ENCODE measurements around the gene CAMTA1. TPM values are rescaled to one million over a fixed set of nuclear protein-coding genes. Genes with fewer than 3 reads are reported as not detected.

The CAMTA1 gene
- polyA plus RNA-seq, 3 donors, result 82.3 to 84.7 (median 83.6) TPM

DNA sequence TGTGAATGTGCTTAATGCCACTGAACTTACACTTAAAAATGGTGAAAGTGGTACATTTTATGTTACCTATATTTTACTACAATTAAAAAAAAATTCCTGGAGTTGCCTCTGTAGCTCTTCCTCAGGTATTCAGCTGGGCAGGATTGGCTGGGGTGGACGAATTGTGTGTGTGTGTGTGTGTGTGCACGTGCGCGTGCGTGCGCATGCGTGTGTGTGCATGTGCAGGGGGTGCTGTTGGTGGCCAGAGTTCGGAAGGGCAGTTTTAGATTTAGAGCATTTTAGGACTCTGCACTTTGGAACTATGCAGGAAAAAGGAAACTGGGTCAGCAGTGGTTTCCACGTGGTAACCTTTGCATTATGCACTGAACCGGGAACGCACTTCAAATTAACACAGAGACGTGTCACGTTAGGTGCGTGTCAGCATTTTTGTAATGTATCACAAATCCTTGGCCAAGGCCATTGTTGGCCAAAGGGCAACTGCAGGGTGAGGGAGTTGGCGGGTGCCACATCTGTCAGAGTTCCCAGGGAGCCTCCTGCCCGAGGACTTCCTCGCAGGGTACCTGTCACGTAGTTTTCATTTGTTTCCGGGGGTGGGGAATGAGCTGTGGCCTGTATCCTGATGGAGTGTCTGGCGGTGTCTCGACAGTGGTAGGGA, 312.8 kb downstream of the CAMTA1 start:
- no peak for DNase-seq (ENCODE audit: low read depth in 3 of 3, low spot score in 2 of 3)

DNA sequence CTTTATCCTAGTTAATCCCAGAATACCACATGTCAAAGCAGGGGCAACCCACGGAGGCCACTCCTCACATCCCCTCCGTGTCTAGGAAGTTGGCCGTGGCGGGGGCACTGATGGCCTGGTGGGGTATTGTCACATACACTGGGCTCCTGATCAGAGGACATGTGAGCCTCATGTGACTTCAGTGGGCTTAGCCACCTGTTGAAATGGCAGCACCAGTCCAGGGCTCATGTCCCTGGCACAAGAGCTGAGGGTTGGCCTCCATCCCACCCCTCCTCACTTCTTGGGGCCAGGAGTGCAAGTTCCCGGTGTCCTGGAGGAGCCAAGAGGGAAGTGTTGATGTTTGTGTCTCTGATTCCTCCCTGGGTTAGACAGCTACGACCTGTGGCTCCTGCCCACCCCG, 313.4 kb downstream of the CAMTA1 start:
- DNase-seq (ENCODE audit: low read depth in 3 of 3, low spot score in 2 of 3), result no peak

DNA sequence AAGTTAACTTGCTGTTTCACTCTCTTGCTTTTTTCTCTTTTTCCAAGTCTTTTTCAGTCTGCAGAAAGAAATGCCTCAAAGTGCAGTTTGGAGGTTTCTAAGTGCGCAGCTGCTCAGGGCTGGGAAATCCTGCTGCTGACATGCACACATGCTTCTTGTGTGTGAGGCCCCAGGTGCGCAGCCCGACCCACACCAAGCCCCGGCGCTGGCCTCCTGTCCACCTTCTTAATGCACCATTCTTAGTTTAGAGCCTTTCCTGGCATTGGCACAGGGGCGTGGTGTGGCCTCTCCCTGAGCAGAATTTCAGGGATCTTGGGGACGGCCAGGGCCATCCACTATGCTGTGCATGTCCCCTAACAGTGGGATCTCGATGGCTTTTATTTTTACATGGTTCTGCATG, 315.2 kb downstream of the CAMTA1 start:
- DNase-seq (ENCODE audit: low read depth in 3 of 3, low spot score in 2 of 3), result no peak

DNA sequence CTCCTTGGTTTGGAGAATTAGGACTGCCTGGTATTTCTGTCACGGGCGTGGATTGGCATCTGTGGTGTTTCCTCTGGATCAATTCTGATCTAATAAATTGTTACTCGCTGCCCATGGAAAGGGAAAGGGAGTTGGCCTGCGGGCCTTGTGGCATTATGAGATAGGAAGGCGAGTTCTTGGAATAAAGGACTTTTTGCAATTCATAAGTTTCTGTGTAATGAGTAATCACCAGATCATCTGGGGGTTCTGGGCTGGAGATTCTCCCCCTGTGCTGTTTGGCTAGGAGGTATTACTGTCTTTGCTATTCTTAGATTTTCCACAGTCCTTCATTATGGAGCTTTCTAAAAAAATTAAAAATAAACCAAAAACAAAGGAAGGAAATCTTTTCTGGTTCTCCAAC, 315.9 kb downstream of the CAMTA1 start:
- no peak for DNase-seq (ENCODE audit: low read depth in 3 of 3, low spot score in 2 of 3)

DNA sequence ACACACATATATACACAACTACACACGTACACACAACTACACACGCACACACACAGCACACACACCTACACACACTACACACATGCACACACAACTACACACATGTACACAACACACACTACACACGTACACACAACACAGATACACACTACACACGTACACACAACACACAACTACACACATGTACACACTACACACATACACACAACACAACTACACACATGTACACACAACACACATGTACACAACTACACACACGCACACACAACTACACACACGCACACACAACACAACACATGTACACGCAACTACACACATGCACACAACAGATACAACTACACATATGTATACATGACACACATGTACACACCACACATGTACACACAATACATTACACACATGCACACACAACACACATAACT, 318.1 kb downstream of the CAMTA1 start:
- DNase-seq (ENCODE audit: low read depth in 3 of 3, low spot score in 2 of 3), result no peak

DNA sequence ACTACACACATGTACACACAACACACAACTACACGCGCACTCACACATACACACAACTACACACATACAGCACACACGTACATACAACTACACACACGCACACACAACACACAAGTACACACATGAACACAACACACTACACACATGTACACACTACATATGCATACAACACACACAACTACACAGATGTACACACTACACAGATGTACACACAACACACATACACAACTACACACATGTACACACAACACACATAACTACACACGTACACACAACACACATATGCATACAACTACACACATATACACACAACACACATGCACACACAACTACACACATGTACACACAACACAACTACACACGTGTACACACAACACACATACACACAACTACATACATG, 318.6 kb downstream of the CAMTA1 start:
- no peak for DNase-seq (ENCODE audit: low read depth in 3 of 3, low spot score in 2 of 3)

DNA sequence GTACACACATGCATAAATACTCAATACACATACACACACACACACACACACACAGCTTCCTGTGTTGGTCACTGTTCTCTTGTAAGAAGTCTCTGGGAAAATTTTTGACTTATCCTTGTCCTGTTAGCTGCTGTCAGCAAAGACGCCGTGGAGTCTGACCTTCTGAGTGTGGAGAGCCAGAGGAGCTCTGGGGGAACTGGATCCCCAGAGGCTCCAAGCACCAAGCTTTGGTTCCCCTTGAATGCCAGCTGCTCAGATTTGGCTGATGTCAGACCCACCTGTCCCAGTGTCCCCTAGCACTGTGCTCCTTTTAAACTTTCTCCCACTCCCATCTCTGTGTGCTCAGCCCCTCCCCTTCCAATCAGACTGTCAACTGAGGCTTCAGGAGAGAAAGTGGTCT, 319.1 kb downstream of the CAMTA1 start:
- DNase-seq (ENCODE audit: low read depth in 3 of 3, low spot score in 2 of 3), result no peak

DNA sequence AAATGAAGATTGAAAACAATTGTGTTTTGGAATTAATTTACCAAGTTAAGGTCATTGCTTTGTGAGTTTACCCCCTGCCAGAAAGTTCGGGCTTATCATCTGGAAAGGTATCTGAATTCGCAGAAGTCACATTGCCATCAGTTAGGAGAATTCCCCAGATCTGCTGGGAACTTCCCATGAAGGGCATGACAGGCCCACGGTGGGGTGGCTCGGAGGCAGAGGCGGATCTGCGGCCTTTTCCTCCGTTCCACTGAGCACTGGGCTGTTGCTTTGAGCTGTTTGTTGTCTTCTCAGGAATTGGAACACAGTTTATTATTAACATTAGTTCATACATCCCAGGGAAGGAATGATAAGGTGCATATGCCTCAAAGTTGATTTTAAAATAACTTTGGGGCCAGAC, 320.0 kb downstream of the CAMTA1 start:
- no peak for DNase-seq (ENCODE audit: low read depth in 3 of 3, low spot score in 2 of 3)

DNA sequence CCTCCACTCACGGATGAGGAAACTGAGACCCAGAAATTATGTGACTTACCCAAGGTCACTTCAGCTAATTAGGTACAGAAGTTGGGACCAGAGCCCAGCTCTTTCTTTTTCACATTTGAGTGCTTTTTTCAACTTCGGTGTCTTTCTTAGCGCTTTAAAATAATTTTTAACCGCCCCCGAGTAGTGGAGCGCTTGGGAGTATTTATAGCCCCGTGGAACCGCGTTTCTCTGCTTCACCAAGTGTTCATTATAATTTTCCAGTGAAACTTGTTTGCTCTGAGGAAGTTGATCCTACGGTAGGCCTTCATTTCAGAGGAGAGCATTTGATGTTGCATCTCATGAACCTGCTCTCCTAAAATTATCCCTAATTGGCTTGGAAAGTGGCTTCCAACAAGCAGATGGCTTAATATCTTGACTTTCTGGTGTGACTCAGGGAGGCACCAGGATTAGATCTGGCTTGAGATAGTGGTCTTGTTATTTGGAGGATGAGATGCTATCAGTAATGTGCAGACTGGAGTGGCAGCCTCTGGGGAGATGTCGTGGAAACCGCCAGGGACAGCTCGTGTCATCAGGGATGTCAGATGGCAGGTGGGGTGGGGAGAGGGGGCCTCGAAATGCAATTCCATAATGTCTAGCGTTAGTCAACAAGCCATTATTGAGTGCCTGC, 321.3 kb downstream of the CAMTA1 start:
- no peak for DNase-seq (ENCODE audit: low read depth in 3 of 3, low spot score in 2 of 3)

DNA sequence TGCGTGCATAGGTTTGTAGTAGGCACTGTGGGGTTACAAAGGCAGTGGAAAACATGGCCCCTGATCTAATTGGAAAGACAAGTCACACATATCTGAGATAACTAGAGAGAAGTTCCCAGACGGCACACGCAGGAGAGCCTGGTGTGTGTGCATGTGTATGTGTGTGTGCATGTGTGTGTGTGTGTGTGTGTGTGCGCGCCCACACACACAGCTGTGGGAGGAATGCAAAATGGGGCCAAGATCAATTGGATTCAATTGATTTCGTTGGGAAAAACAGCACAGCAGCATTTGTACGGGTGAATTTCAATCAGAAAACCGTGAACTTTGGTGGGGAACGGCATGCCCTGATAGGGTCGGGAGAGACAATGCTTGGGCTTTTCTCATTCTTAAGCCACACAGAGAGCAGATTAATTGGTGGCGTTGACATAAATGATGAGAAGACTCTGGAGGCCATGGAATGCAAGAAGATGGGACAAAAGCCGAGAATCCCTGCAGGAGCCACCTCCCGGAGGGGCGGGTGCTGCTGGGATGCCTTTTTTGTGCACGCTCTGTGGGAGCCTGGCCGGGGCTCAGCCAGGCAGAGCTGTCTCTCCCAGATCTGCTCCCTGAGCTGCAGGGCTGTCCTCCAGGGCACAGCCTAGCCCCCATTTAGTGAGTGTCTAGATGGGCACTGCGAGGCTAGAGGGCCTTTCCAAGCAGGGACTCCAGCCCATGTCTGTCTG, 322.0 kb downstream of the CAMTA1 start:
- no peak for DNase-seq (ENCODE audit: low read depth in 3 of 3, low spot score in 2 of 3)

DNA sequence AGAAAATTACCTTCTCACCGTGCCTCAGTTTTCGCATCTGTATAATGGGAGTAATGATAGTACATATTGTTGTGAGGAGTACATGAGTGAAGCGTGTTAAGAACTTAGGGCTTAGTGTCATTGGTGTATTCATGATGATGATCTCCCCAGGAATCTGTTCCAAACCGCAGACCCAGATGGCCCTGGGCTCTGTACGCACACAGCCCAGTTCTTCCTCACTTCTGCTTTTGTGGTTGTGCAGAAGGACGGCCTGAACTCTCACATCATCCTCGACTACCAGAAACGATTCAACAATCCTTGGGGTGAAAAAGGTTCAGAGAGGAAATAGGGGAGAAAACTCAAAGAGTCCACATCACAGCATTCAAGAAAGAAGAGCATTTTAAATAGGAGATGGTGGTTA, 323.0 kb downstream of the CAMTA1 start:
- DNase-seq (ENCODE audit: low read depth in 3 of 3, low spot score in 2 of 3), result no peak

DNA sequence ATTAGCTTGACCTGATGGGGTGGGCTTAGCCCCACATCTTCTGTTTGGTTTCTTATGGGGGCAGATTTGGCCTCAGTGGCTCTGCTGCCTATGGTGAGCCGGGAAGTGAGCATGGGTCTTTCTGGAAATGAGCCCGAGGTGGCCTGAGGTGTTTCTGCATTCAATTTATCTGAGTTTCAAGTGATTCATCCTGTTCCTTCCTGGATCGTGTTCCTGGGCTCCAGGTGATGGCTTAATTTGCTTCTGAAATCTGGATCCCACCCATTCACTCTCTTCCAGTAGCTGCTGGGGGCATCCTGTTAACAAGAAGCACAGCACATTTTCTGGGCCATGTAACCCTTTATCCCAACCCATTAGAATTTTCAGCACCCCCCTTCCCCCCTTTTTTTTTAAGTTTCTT, 324.6 kb downstream of the CAMTA1 start:
- DNase-seq (ENCODE audit: low read depth in 3 of 3, low spot score in 2 of 3), result no peak

DNA sequence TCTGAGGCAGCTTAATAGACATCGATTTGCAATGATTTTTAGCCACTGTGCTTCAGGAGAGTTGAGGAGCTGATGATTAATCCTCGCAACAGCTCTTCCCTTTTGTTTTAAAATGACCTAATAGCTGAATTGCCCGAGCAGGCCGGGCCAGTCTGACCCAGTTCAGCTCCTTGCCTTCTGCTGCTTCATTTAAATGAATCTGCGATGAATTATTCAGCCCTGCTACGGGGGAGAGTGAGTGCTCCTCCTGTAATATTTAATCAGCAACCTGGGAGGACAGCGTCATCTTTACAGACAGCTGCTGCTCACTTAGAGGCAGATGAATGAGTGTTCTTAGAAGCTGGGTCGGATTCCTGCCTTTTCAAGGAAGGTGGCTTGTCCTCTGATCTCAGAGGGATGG, 325.1 kb downstream of the CAMTA1 start:
- DNase-seq (ENCODE audit: low read depth in 3 of 3, low spot score in 2 of 3), result no peak

DNA sequence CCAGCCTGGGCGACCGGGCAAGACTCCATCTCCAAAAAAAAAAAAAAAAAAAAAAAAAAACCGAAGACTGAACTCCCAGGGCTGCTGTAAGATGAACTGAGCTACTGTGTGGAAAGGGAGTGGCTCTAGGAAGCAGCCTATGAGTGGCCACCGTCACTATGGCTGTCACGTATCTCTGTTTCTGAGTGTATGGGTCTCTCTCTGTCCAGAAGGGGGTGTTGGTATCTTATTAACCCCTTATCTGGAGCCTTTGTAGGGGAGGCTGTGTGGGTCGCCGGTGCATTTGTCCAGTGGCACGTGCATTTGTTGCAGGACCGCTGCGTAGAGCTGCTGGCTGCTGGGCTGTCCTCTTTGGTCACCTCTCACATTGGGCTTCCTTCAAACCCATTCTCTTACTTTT, 326.6 kb downstream of the CAMTA1 start:
- DNase-seq (ENCODE audit: low read depth in 3 of 3, low spot score in 2 of 3), result no peak

DNA sequence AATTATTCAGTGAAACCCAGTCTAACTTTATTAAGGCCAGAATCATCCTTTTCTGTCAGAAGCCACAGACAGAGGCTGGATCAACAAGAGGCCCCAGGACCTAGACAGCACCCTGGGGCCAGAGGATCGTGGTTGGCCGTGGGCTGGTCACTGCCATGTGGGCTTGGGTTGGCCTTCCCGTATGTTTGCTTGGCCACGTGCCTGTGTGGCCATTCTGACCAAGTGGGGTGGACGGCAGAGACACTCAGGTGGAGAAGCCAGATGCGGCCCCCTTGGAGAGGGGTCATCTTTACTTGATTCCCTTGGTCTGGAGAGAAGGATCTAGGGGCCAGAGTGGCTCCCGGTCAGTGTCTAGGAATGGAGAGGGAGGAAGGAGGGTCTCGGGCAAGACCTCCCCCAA, 327.9 kb downstream of the CAMTA1 start:
- DNase-seq (ENCODE audit: low read depth in 3 of 3, low spot score in 2 of 3), result no peak

DNA sequence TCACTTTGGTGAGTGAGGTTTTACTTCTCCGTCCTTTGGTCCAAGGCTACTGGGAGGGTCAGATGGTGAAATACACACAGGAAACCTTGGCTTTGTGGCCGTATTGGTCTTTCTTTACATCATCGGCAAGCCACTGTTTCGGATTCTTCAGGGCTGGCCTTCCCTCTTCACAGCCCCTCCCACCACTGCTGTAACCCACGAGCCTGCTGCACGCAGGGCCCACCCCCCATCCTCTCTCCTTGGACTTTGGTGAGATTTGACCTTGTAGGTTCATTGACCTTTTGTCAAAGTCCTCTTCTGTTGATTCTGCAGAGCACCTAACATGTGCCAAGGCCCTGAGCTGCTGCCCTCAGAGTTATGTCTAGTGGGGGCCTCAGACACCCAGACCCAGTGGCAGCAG, 328.6 kb downstream of the CAMTA1 start:
- no peak for DNase-seq (ENCODE audit: low read depth in 3 of 3, low spot score in 2 of 3)

DNA sequence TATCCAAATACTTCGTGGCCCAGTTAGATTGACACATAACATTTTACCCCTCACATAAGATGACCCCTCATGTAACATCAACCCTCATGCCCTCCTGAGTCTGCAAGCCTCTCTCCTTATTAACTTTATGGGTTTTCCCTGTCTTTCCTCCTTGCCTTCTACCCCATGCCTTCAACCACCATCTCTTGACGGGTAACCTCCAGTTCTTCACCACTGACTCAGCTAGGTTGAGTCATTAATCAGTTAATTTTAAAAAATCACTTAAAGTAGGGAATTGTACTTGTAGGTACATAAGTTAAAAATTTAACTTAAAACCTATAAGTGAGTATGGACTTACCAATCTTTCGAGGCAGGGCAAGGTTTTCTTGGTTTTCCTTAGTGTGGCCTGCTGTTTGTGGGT, 330.7 kb downstream of the CAMTA1 start:
- no peak for DNase-seq (ENCODE audit: low read depth in 3 of 3, low spot score in 2 of 3)

DNA sequence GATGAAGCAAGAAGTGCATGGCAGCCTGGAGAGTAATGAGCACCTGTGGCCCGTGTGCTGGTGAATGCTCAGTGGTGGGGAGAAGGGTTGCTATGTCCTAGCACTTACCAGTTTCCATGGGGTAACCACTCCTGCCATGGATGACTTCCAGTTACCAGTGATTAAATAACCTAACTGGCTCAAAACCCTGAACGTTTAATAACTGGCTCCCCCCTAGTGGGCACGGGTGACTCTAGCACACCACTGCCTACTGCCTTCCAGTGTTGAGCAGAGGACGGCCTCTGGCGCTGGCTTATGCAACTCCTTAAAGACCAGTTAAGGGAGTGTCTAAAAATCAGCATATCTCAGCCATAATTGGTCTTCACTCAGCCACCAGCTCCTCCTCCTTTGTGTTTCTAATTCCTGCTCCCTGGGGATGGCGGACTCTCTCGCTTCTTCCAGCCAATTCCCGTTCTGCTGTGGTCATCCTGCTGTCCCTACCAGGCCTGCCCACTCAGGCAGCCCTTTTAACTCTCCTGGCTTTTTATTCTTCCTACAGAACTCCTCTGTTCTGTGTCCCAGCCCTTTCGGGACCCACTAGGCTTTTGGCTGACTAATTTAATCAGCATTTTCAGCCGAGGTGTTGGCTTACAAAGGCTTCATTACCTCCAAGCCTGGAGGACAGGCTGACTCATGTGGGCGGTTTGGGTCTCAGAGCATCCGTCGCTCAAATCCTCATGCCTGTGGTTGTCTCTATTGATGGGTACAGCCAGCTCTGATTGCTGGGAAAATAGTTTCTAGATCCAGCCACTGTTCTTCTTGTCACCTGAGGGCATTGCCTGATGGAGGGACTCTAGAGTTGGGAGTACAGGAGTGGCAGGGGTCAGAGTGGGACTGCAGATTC, 332.4 kb downstream of the CAMTA1 start:
- peak in 1 of 3 donors; percentile 29 for DNase-seq (ENCODE audit: low read depth in 3 of 3, low spot score in 2 of 3)

DNA sequence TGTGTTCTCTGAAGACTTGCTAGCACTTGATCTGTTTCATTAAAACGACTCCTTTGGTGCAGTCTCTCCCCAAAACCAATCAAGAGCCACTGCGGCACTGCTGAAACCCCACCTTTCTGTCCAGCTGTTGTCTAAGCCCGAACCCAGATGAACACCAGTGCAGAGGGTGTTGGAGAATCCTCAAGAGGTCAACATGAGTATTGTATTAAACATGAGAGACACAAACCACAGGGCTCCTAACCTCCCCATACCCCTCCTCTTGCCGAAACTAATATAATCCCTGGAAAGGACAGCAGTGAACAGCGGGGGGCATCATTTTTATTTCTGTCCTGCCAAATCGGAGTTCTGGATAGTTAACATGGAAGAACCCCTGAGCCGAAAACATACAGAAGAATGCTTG, 333.9 kb downstream of the CAMTA1 start:
- no peak for DNase-seq (ENCODE audit: low read depth in 3 of 3, low spot score in 2 of 3)

DNA sequence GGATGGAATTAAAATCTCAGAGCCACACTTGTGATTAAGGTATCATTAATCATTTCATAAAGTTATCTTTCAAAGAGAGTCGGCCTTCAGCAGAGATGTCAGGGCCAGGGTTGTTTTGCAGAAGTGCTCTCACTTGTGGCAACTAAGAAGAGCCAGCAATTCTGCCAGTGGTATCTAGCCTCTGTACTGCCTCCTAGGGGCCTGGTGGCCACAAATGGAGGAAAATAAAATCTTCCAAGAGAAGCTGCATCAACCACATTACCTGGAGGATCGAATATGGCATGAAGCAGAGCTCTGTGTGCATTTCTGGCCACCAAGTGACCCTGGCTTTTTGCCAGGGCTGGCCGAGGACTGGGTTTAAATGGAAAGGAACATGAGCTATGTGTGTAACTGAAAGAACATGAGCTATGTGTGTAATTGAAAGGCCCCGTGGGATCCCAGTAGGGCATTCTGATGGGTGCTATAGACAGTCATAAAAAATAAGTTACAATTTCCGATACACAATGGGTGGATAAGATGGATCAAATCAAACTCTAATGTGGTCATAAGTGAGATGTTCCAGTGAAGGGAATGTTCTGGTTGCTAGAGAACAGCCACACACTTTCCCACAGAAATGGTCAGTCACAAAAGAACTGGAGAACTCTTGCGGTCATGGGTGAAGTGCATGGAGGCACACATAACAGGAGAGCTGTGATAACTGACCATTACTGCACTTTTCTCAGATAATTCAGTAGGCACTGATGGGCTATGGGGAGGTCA, 335.8 kb downstream of the CAMTA1 start:
- DNase-seq (ENCODE audit: low read depth in 3 of 3, low spot score in 2 of 3), result no peak
